MCF 10A (cell line): ENCODE measurements around the gene DGLUCY. TPM values are rescaled to one million over a fixed set of nuclear protein-coding genes. Genes with fewer than 3 reads are reported as not detected.

ENCODE experiments used
- BruUV-seq: library from RNA; stranded (reverse); fragments of 400-500 nt; replicated peaks from 2 replicates; lab custom pipeline; 2021; lab: Mats Ljungman, UMichigan
- CTCF ChIA-PET: fragments of 300-600 bp; sonication (Branson Sonifier 250); formaldehyde crosslinking; extraction: SDS; loops from one replicate; lab custom pipeline; 2021; ENCODE audit warnings: antibody characterized with exemption, inconsistent platforms; lab: Yijun Ruan, JAX
- POLR2A ChIA-PET: fragments of 300-600, 350-650 bp; sonication (Branson Sonifier 250); formaldehyde crosslinking; extraction: SDS; loops from one replicate; lab custom pipeline; 2020; ENCODE audit warnings: antibody characterized with exemption, inconsistent platforms; lab: Yijun Ruan, JAX
- DNase-seq: peaks from one replicate; pipeline ENCODE4 v3.0.0-alpha.2; 2018; ENCODE audit not compliant: unreplicated experiment
- H3K27ac Mint-ChIP-seq: one replicate; pipeline ENCODE4 v1.8.0; 2022; ENCODE audit warnings: mild to moderate bottlenecking, low read depth, mixed read lengths; ENCODE audit not compliant: unreplicated experiment
- H3K27me3 Mint-ChIP-seq: one replicate; pipeline ENCODE4 v1.8.0; 2022; ENCODE audit warnings: mixed read lengths; ENCODE audit not compliant: insufficient read depth, unreplicated experiment
- H3K36me3 Mint-ChIP-seq: one replicate; pipeline ENCODE4 v1.8.0; 2022; ENCODE audit warnings: mild to moderate bottlenecking, moderate library complexity, mixed read lengths; ENCODE audit not compliant: insufficient read depth, unreplicated experiment
- H3K4me1 Mint-ChIP-seq: one replicate; pipeline ENCODE4 v1.8.0; 2022; ENCODE audit warnings: mixed read lengths; ENCODE audit not compliant: insufficient read depth, unreplicated experiment
- H3K4me3 Mint-ChIP-seq: one replicate; pipeline ENCODE4 v1.8.0; 2022; ENCODE audit warnings: mild to moderate bottlenecking, moderate library complexity, mixed read lengths; ENCODE audit not compliant: unreplicated experiment
- H3K9me3 Mint-ChIP-seq: one replicate; pipeline ENCODE4 v1.8.0; 2022; ENCODE audit warnings: mixed read lengths; ENCODE audit not compliant: unreplicated experiment
- CTCF ChIP-seq: fragments of 200-600 bp; IDR thresholded peaks from one replicate; pipeline ENCODE4 v1.8.0; 2022; ENCODE audit warnings: antibody characterized with exemption, mild to moderate bottlenecking; ENCODE audit not compliant: unreplicated experiment
- intact Hi-C: fragments of 100-400 bp; cut with micrococcal nuclease; formaldehyde crosslinking; loops from 2 replicates; pipeline ENCODE4 v1.14.1; 2022
- total RNA-seq: library from RNA; stranded (reverse); gene quantifications from 2 replicates; pipeline ENCODE4 v1.2.3, GENCODE V29; 2022

The DGLUCY gene
- total RNA-seq, 1 experiment from 2014 or later: 11.7 TPM

DNA sequence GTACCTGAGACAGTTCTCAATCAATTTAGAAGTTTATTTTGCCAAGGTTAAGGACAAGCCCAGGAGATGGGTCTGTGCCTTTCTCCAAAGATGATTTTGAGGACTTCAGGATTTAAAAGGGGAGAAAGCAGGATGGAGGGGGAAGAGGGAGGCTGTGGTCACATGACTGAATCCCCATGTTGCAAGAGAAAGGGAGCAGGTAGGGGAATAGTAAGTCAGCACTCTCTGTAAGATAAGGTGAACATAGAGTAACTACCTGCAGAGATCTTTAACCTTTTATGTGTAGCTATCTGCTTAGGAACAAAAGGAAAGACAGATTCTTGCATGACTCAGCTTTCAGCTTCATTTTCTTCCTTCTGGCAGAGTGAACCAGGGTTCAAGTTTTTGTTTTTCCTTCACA, 25.9 kb downstream of the DGLUCY start:
- TF ChIP-seq CTCF: no peak
- Mint-ChIP-seq H3K27ac (no peak overlapping the region), H3K27me3 (no peaks in the 10 kb centered on the region), H3K36me3 (peaks cover 12% of the 10 kb centered on the region), H3K4me3 (no peak overlapping the region), H3K4me1 (peaks cover 13% of the 10 kb centered on the region), H3K9me3 (no peaks in the 10 kb centered on the region)
- DNase-seq: no peak
- ChIA-PET CTCF (interaction anchor here (0.6 to 6.8 kb wide), 12 partner anchors 9 to 237 kb away, joined by 3 to 80 read pairs (median 4); no protein-coding TSS in a partner anchor), POLR2A (interaction anchor here (0.8 to 1.1 kb wide), 2 partner anchors 12 to 24 kb away, joined by 3 to 4 read pairs; no protein-coding TSS in a partner anchor)
- intact Hi-C loops: loop anchor here (1.0 to 2.0 kb wide), 2 partner anchors 79 to 236 kb away; partner anchors contain the start of gene RPS6KA5
- BruUV-seq: no TSS peak

GRCh38 chr14:91140672-91141071, 26.8 kb downstream of the DGLUCY start:
- no peak overlapping the region for H3K27ac Mint-ChIP-seq
- intact Hi-C loops: loop anchor here (1.0 to 2.0 kb wide), 2 partner anchors 80 to 237 kb away; partner anchors contain the start of gene RPS6KA5
- no TSS peak for BruUV-seq

GRCh38 chr14:91142214-91142668, 28.4 kb downstream of the DGLUCY start:
- Mint-ChIP-seq H3K36me3 (peaks cover 15% of the 10 kb centered on the region), H3K4me1 (peaks cover 13% of the 10 kb centered on the region), H3K27ac (no peak overlapping the region), H3K27me3 (no peaks in the 10 kb centered on the region), H3K9me3 (no peaks in the 10 kb centered on the region), H3K4me3 (no peak overlapping the region)
- ChIA-PET POLR2A (no interaction called here), CTCF (interaction anchor here (0.7 to 6.8 kb wide), 3 partner anchors 32 to 239 kb away, joined by 4 to 80 read pairs (median 44); no protein-coding TSS in a partner anchor)
- no TSS peak for BruUV-seq
- TF ChIP-seq CTCF: no peak
- intact Hi-C loops: no loop called here
- DNase-seq: no peak

More at GRCh38 chr14:91140672-91141071, 26.8 kb downstream of the DGLUCY start:
- Mint-ChIP-seq H3K9me3 (no peaks in the 10 kb centered on the region), H3K4me1 (peaks cover 13% of the 10 kb centered on the region), H3K4me3 (no peak overlapping the region), H3K27me3 (no peaks in the 10 kb centered on the region), H3K36me3 (peaks cover 19% of the 10 kb centered on the region)
- CTCF ChIA-PET: interaction anchor here (0.6 to 6.8 kb wide), 9 partner anchors 9 to 237 kb away, joined by 3 to 80 read pairs (median 5); no protein-coding TSS in a partner anchor
- TF ChIP-seq CTCF: peak; percentile 48
- POLR2A ChIA-PET: no interaction called here
- peak; percentile 74 for DNase-seq

DNA sequence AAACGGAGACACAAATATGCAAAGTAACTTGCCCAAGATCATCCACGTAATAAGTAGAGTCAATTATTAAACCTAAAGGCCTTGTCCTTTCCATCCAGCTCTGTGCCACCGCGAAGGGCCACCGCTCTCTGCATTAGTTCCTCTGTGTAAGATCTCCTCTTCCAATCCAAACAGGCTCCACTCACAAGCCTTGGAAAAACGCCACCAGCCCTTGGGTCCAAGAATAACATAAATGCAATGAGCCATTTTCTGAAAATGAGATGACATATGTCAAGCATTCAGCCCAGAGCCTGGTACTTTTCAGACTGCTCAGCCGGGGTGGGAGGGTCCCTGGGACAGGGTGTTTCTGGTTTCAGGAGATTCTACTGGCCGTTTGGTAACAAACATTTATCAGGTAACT, 30.0 kb downstream of the DGLUCY start:
- Mint-ChIP-seq H3K36me3 (peaks cover 11% of the 10 kb centered on the region), H3K27ac (peak overlapping the region; percentile 63), H3K9me3 (no peaks in the 10 kb centered on the region), H3K4me1 (peaks cover 13% of the 10 kb centered on the region), H3K27me3 (no peaks in the 10 kb centered on the region), H3K4me3 (no peak overlapping the region)
- intact Hi-C loops: no loop called here
- CTCF ChIA-PET: interaction anchor here (0.9 to 3.1 kb wide), 2 partner anchors 29 to 144 kb away, joined by 4 to 11 read pairs; no protein-coding TSS in a partner anchor
- BruUV-seq: no TSS peak
- TF ChIP-seq CTCF: no peak
- peak; percentile 50 for DNase-seq
- POLR2A ChIA-PET: interaction anchor here (1.0 kb wide), 1 partner anchor 28 kb away, joined by 3 read pairs; no protein-coding TSS in a partner anchor
